ENCODE results near the gene ENOX1. TPM values are rescaled to one million over a fixed set of nuclear protein-coding genes. Genes with fewer than 3 reads are reported as not detected.

Gene ENOX1
- total RNA-seq, 1 donor from 2014 or later, result 3.0 TPM

GRCh38 chr13:43816401-43816889 is 29.7 kb upstream of the ENOX1 start:
- H3K27me3 Mint-ChIP-seq (ENCODE audit: low read depth), result no peaks in the 10 kb centered on the region
- no peak overlapping the region for H3K4me3 Mint-ChIP-seq
- peaks cover 10% of the 10 kb centered on the region for H3K36me3 Mint-ChIP-seq

GRCh38 chr13:43815204-43815603 is 28.4 kb upstream of the ENOX1 start:
- Mint-ChIP-seq H3K36me3 (peaks cover 9% of the 10 kb centered on the region), H3K27me3 (ENCODE audit: low read depth) (no peaks in the 10 kb centered on the region), H3K4me1 (peaks cover 38% of the 10 kb centered on the region), H3K27ac (peak overlapping the region; percentile 88), H3K4me3 (no peak overlapping the region), H3K9me3 (peaks cover 11% of the 10 kb centered on the region)
- no peak for TF ChIP-seq CTCF (IDR thresholded peaks at IDR 0.05; ENCODE audit: unreplicated experiment)
- DNase-seq (ENCODE audit: low spot score in 2 of 2, unreplicated experiment in 2 of 2), result no peak

More at GRCh38 chr13:43816401-43816889, 29.7 kb upstream of the ENOX1 start:
- Mint-ChIP-seq H3K4me1 (peaks cover 38% of the 10 kb centered on the region), H3K9me3 (peaks cover 16% of the 10 kb centered on the region), H3K27ac (peak overlapping the region; percentile 26)
- no peak for DNase-seq (ENCODE audit: low spot score in 2 of 2, unreplicated experiment in 2 of 2)
- no peak for TF ChIP-seq CTCF (IDR thresholded peaks at IDR 0.05; ENCODE audit: unreplicated experiment)

- Mint-ChIP-seq H3K9me3 (no peaks in the 10 kb centered on the region), H3K4me3 (no peak overlapping the region)
Measured at GRCh38 chr13:43808676-43809075, 21.9 kb upstream of the ENOX1 start.

GRCh38 chr13:43805681-43806128 is 18.9 kb upstream of the ENOX1 start:
- DNase-seq (ENCODE audit: low spot score in 2 of 2, unreplicated experiment in 2 of 2), result no peak
- H3K9me3 Mint-ChIP-seq, result no peaks in the 10 kb centered on the region
- no peak overlapping the region for H3K4me3 Mint-ChIP-seq
- peaks cover 2% of the 10 kb centered on the region for H3K27me3 Mint-ChIP-seq (ENCODE audit: low read depth)
- peaks cover 8% of the 10 kb centered on the region for H3K4me1 Mint-ChIP-seq
- no peak for TF ChIP-seq CTCF (IDR thresholded peaks at IDR 0.05; ENCODE audit: unreplicated experiment)
- H3K36me3 Mint-ChIP-seq, result no peaks in the 10 kb centered on the region
- no peak overlapping the region for H3K27ac Mint-ChIP-seq

More at GRCh38 chr13:43808676-43809075, 21.9 kb upstream of the ENOX1 start:
- H3K36me3 Mint-ChIP-seq, result no peaks in the 10 kb centered on the region
- TF ChIP-seq CTCF (IDR thresholded peaks at IDR 0.05; ENCODE audit: unreplicated experiment), result no peak
- DNase-seq (ENCODE audit: low spot score in 2 of 2, unreplicated experiment in 2 of 2), result no peak
- H3K27ac Mint-ChIP-seq, result no peak overlapping the region
- peaks cover 2% of the 10 kb centered on the region for H3K27me3 Mint-ChIP-seq (ENCODE audit: low read depth)
- peaks cover 20% of the 10 kb centered on the region for H3K4me1 Mint-ChIP-seq

- H3K27ac Mint-ChIP-seq, result no peak overlapping the region
Measured at GRCh38 chr13:43805071-43805468, 18.3 kb upstream of the ENOX1 start.

More at GRCh38 chr13:43805071-43805468, 18.3 kb upstream of the ENOX1 start:
- no peak overlapping the region for H3K4me3 Mint-ChIP-seq
- no peaks in the 10 kb centered on the region for H3K9me3 Mint-ChIP-seq
- H3K27me3 Mint-ChIP-seq (ENCODE audit: low read depth), result peaks cover 2% of the 10 kb centered on the region
- no peak for DNase-seq (ENCODE audit: low spot score in 2 of 2, unreplicated experiment in 2 of 2)
- H3K4me1 Mint-ChIP-seq, result peaks cover 8% of the 10 kb centered on the region
- no peak for TF ChIP-seq CTCF (IDR thresholded peaks at IDR 0.05; ENCODE audit: unreplicated experiment)
- H3K36me3 Mint-ChIP-seq, result no peaks in the 10 kb centered on the region

All from mesothelial cell of epicardium (in vitro differentiated cells).